Keratinocyte (primary cell): ENCODE measurements around the gene ZNF165. TPM values are rescaled to one million over a fixed set of nuclear protein-coding genes. Genes with fewer than 3 reads are reported as not detected.

ENCODE experiments used
- DNase-seq: peaks from one replicate; pipeline ENCODE4 v3.0.0-alpha.2; 2011; ENCODE audit warnings: low read depth, missing footprints, low spot score
- FAIRE-seq: peaks from 2 replicates; lab custom pipeline; 2011; peaks lifted over from hg19 to GRCh38; lab: Jason Lieb, UNC
- H2AFZ ChIP-seq: 2 replicates; pipeline ENCODE4 v1.6.0; 2012; ENCODE audit warnings: low read length, control low read depth, inconsistent platforms; ENCODE audit not compliant: control insufficient read depth
- H3K27ac ChIP-seq: 2 replicates; pipeline ENCODE4 v1.5.1; 2011; ENCODE audit warnings: low read length; ENCODE audit not compliant: control insufficient read depth, insufficient read depth
- H3K27me3 ChIP-seq: 3 replicates; pipeline ENCODE4 v1.6.0; 2011; ENCODE audit warnings: low read length; ENCODE audit not compliant: control insufficient read depth, insufficient read depth; ENCODE audit errors: extremely low read depth
- H3K36me3 ChIP-seq, 2 experiments: 2 replicates in 1 of 2; 3 replicates in 1 of 2; pipeline ENCODE4 v1.5.1; 2011; ENCODE audit warnings: low read length in 2 of 2, mild to moderate bottlenecking in 1 of 2; ENCODE audit not compliant: control insufficient read depth in 2 of 2, insufficient read depth in 2 of 2; ENCODE audit errors: extremely low read depth in 1 of 2
- H3K4me1 ChIP-seq: 3 replicates; pipeline ENCODE4 v1.5.1; 2011; ENCODE audit warnings: low read length; ENCODE audit not compliant: control insufficient read depth, insufficient read depth; ENCODE audit errors: extremely low read depth
- H3K4me2 ChIP-seq: 3 replicates; pipeline ENCODE4 v1.6.0; 2011; ENCODE audit warnings: low read depth, low read length; ENCODE audit not compliant: control insufficient read depth, insufficient read depth; ENCODE audit errors: extremely low read depth
- H3K4me3 ChIP-seq, 3 experiments: fragments of 200-600 bp in 1 of 3; sonication (generic) in 1 of 3; 2 replicates in 2 of 3; 3 replicates in 1 of 3; pipeline ENCODE4 v1.5.1; 2011 to 2016; ENCODE audit warnings: low read length in 3 of 3, mild to moderate bottlenecking in 3 of 3, control low read depth in 2 of 3, inconsistent platforms in 1 of 3, low read depth in 1 of 3, mixed read lengths in 1 of 3, mixed run types in 1 of 3, moderate library complexity in 1 of 3; ENCODE audit not compliant: control insufficient read depth in 2 of 3, insufficient read depth in 2 of 3; ENCODE audit errors: extremely low read depth in 1 of 3
- H3K79me2 ChIP-seq: 2 replicates; pipeline ENCODE4 v1.6.0; 2012; ENCODE audit warnings: low read length; ENCODE audit not compliant: control insufficient read depth, insufficient read depth
- H3K9ac ChIP-seq: 3 replicates; pipeline ENCODE4 v1.6.0; 2011; ENCODE audit warnings: low read length; ENCODE audit not compliant: control insufficient read depth, insufficient read depth; ENCODE audit errors: extremely low read depth
- H3K9me1 ChIP-seq: 3 replicates; pipeline ENCODE4 v1.6.0; 2011; ENCODE audit warnings: low read length; ENCODE audit not compliant: control insufficient read depth, insufficient read depth; ENCODE audit errors: extremely low read depth
- H3K9me3 ChIP-seq: 2 replicates; pipeline ENCODE4 v1.5.1; 2012; ENCODE audit warnings: low read depth, low read length; ENCODE audit not compliant: control insufficient read depth
- H4K20me1 ChIP-seq: 3 replicates; pipeline ENCODE4 v1.6.0; 2011; ENCODE audit warnings: low read length; ENCODE audit not compliant: control insufficient read depth, insufficient read depth; ENCODE audit errors: extremely low read depth
- EZH2 ChIP-seq: IDR thresholded peaks from one replicate; pipeline ENCODE4 v1.6.1; 2012; ENCODE audit warnings: inconsistent platforms, mild to moderate bottlenecking, low read length, moderate library complexity
- dilution Hi-C: fragments of 300-500 bp; cut with MboI; formaldehyde crosslinking; loops from one replicate; pipeline ENCODE4 v1.7.0; 2020; ENCODE audit warnings: low sequenced_read_pairs; ENCODE audit not compliant: extremely low pct_ligation_motif_present
- polyA plus RNA-seq, 5 experiments: library from polyadenylated mRNA; depleted of rRNA in 3 of 5; stranded (reverse) in 3 of 5; stranded (forward) in 1 of 5; unstranded in 1 of 5; fragments of >200 nt; gene quantifications; 1 replicate in 1 of 5; 2 replicates in 3 of 5; 3 replicates in 1 of 5; pipeline versions ENCODE4 v1.2.1 to v1.2.3, GENCODE V29; 2011 to 2012; ENCODE audit warnings: missing spikeins in 2 of 5, low read depth in 1 of 5, low replicate concordance in 1 of 5
- TF ChIP-seq, protein P1 (sequence below), 3 experiments: IDR thresholded peaks in 1 of 3; conservative IDR thresholded peaks in 1 of 3; optimal IDR thresholded peaks in 1 of 3; 2 replicates in 2 of 3; 3 replicates in 1 of 3; pipeline versions ENCODE3 to v1.5.1; 2011; ENCODE audit warnings: low read length in 3 of 3, mild to moderate bottlenecking in 3 of 3, moderate library complexity in 2 of 3, control low read depth in 1 of 3, inconsistent platforms in 1 of 3; ENCODE audit not compliant: insufficient read depth in 2 of 3; ENCODE audit errors: extremely low read depth in 1 of 3

ZNF165 gene
- polyA plus RNA-seq, 1 donor (not counting 4 experiments of a cell fraction or from before 2014, with no cell fraction given), result 3.6 TPM

DNA sequence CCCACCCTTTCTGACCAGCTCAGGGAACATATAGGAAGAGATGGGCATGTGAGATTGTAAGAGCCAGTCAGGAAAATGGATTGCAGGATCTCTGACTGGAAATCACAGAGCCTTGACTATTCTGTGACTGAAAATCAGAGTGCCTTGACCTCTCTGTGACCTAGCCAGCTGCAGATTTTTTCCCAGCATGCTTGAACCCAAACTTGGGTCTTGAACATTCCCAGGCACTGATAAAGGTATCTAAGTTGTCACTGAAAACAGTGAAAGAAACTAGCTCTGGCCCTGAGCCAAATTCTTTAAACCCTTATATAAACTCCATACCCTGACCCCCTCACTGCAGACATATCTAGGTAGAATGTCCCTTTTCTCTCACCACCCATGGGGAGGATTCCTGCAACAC is 2.3 kb upstream of the ZNF165 start:
- Histone ChIP-seq H4K20me1 (no peaks in the 10 kb centered on the region), H3K36me3 (no peaks in the 10 kb centered on the region), H3K9me1 (no peaks in the 10 kb centered on the region), H3K27ac (no peak overlapping the region), H3K4me3 (no peak overlapping the region), H2AFZ (no peak overlapping the region), H3K79me2 (peaks cover 13% of the 10 kb centered on the region), H3K4me1 (peaks cover 8% of the 10 kb centered on the region), H3K4me2 (no peak overlapping the region), H3K9ac (no peak overlapping the region), H3K27me3 (no peaks in the 10 kb centered on the region), H3K9me3 (no peaks in the 10 kb centered on the region)
- dilution Hi-C loops, result no loop called here
- TF ChIP-seq EZH2, result no peak
- TF ChIP-seq, protein P1, sequence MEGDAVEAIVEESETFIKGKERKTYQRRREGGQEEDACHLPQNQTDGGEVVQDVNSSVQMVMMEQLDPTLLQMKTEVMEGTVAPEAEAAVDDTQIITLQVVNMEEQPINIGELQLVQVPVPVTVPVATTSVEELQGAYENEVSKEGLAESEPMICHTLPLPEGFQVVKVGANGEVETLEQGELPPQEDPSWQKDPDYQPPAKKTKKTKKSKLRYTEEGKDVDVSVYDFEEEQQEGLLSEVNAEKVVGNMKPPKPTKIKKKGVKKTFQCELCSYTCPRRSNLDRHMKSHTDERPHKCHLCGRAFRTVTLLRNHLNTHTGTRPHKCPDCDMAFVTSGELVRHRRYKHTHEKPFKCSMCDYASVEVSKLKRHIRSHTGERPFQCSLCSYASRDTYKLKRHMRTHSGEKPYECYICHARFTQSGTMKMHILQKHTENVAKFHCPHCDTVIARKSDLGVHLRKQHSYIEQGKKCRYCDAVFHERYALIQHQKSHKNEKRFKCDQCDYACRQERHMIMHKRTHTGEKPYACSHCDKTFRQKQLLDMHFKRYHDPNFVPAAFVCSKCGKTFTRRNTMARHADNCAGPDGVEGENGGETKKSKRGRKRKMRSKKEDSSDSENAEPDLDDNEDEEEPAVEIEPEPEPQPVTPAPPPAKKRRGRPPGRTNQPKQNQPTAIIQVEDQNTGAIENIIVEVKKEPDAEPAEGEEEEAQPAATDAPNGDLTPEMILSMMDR (optimal IDR thresholded peaks at IDR 0.05 in 1 of 3, IDR thresholded peaks at IDR 0.05 in 1 of 3, conservative IDR thresholded peaks at IDR 0.05 in 1 of 3; ENCODE audit: extremely low read depth in 1 of 3, insufficient read depth in 2 of 3, low read length in 3 of 3), result no peak
- no peak for FAIRE-seq
- no peak for DNase-seq

DNA sequence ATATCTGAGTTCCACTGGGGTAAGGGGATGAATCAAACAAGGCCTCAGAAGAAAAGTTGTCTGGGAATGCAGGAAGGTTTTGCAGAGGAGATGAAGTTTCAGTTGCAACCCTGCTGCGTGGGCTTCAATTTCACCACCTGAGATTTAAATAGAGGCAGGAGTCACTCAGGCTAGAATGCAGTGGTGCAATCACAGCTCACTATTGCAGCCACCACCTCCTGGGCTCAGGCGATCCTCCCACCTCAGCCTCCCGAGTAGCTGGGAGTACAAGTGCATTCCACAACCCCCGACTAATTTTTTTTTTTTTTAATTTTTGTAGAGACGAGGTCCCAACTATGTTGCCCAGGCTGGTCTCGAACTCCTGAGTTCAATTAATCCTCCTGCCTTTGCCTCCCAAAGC is 1.5 kb upstream of the ZNF165 start:
- no peak for DNase-seq
- Histone ChIP-seq H3K27me3 (no peaks in the 10 kb centered on the region), H4K20me1 (no peaks in the 10 kb centered on the region), H3K36me3 (no peaks in the 10 kb centered on the region), H3K9me1 (no peaks in the 10 kb centered on the region), H2AFZ (no peak overlapping the region), H3K4me1 (peaks cover 8% of the 10 kb centered on the region), H3K4me2 (no peak overlapping the region), H3K4me3 (no peak overlapping the region), H3K9ac (no peak overlapping the region), H3K9me3 (no peaks in the 10 kb centered on the region), H3K27ac (no peak overlapping the region), H3K79me2 (peaks cover 17% of the 10 kb centered on the region)
- TF ChIP-seq, protein P1 (optimal IDR thresholded peaks at IDR 0.05 in 1 of 3, IDR thresholded peaks at IDR 0.05 in 1 of 3, conservative IDR thresholded peaks at IDR 0.05 in 1 of 3; ENCODE audit: extremely low read depth in 1 of 3, insufficient read depth in 2 of 3, low read length in 3 of 3), result no peak
- TF ChIP-seq EZH2, result no peak
- no peak for FAIRE-seq
- dilution Hi-C loops, result no loop called here
